Gastroesophageal sphincter (tissue), 4 donors: ENCODE data around the gene COX7B2. TPM values are rescaled to one million over a fixed set of nuclear protein-coding genes. Genes with fewer than 3 reads are reported as not detected.
A peak's percentile ranks its signal among the peaks of the same experiment; 100 is the strongest.

Source experiments
- ATAC-seq: fragments of 150-250 bp; one replicate; pipeline ENCODE4 v1.9.1; 2016; ENCODE audit warnings: mild to moderate bottlenecking, moderate library complexity
- H3K27ac ChIP-seq, 4 donors: fragments of 200-600 bp; sonication (generic) in 3 of 4; 1 replicate in 3 of 4; 2 replicates in 1 of 4; pipeline ENCODE4 v1.5.1; 2016 to 2019
- H3K27me3 ChIP-seq: fragments of 200-600 bp; sonication (generic); one replicate; pipeline ENCODE4 v1.5.1; 2019
- H3K36me3 ChIP-seq, 2 donors: fragments of 200-600 bp; sonication (generic); one replicate each; pipeline ENCODE4 v1.5.1; 2019; ENCODE audit warnings: control low read depth in 1 of 2
- H3K4me1 ChIP-seq, 3 donors: fragments of 200-600 bp; sonication (generic); 1 replicate in 2 of 3; 2 replicates in 1 of 3; pipeline ENCODE4 v1.5.1; 2016 to 2019; ENCODE audit warnings: control low read depth in 2 of 3
- H3K4me3 ChIP-seq, 2 donors: fragments of 200-600 bp; sonication (generic); one replicate each; pipeline ENCODE4 v1.5.1; 2019; ENCODE audit warnings: mild to moderate bottlenecking in 1 of 2, moderate library complexity in 1 of 2
- H3K9me3 ChIP-seq, 3 donors: fragments of 200-600 bp; sonication (generic); one replicate each; pipeline ENCODE4 v1.5.1; 2017 to 2019; ENCODE audit warnings: control low read depth in 2 of 3
- CTCF ChIP-seq, 4 experiments: fragments of 200-600 bp in 2 of 4; fragments of 450-650 bp in 2 of 4; sonication (generic) in 1 of 4; IDR thresholded peaks; one replicate each; pipeline ENCODE4 v1.5.1; 2017 to 2019; ENCODE audit warnings: antibody characterized with exemption in 4 of 4, mild to moderate bottlenecking in 2 of 4, moderate library complexity in 2 of 4
- EP300 ChIP-seq: sonication (generic); formaldehyde crosslinking; IDR thresholded peaks from one replicate; pipeline ENCODE4 v1.6.1; 2017; ENCODE audit warnings: antibody characterized with exemption, mild to moderate bottlenecking
- POLR2A ChIP-seq, 2 donors: fragments of 450-650 bp; IDR thresholded peaks; one replicate each; pipeline ENCODE4 v1.6.1; 2017; ENCODE audit warnings: antibody characterized with exemption in 2 of 2, mild to moderate bottlenecking in 2 of 2, moderate library complexity in 1 of 2
- POLR2AphosphoS5 ChIP-seq: sonication (generic); formaldehyde crosslinking; IDR thresholded peaks from one replicate; pipeline ENCODE4 v1.6.1; 2017; ENCODE audit warnings: antibody characterized with exemption
- WGBS, 2 donors: methylation state at CpG; one replicate each; pipeline ENCODE4 v1.1.5; 2018; ENCODE audit warnings: low coverage in 1 of 2; 5-methylcytosine and 5-hydroxymethylcytosine counted together
- total RNA-seq, 4 donors: library from RNA; depleted of rRNA; stranded (reverse); fragments of >200 nt; gene quantifications; one replicate each; pipeline ENCODE4 v1.1.0, GENCODE V29; 2016

Gene COX7B2
- total RNA-seq, 4 donors from 2014 or later = not detected

- Histone ChIP-seq H3K4me3 (no peak overlapping the region), H3K27me3 (no peaks in the 10 kb centered on the region), H3K9me3 (no peaks in the 10 kb centered on the region), H3K4me1 (no peaks in the 10 kb centered on the region), H3K36me3 (no peaks in the 10 kb centered on the region), H3K27ac (no peak overlapping the region)
- TF ChIP-seq POLR2AphosphoS5 (no peak), POLR2A (IDR thresholded peaks at IDR 0.05) (no peak), CTCF (IDR thresholded peaks at IDR 0.05) (no peak), EP300 (no peak)
- no peak for ATAC-seq
- WGBS, 2 donors = 69 to 84% methylated on average over 1 of the region's 1 CpG
These were observed 59.0 kb downstream of the COX7B2 start for GRCh38 chr4:46850026-46850425.

GRCh38 chr4:46844325-46844917 is 64.6 kb downstream of the COX7B2 start:
- TF ChIP-seq CTCF (IDR thresholded peaks at IDR 0.05) (peak; percentile 33 to 58 (median 44)), POLR2A (IDR thresholded peaks at IDR 0.05) (no peak), POLR2AphosphoS5 (no peak)
- WGBS, 2 donors = 5% methylated on average over 8 of the region's 8 CpGs
- no peaks in the 10 kb centered on the region for H3K9me3 ChIP-seq
- H3K27ac ChIP-seq = no peak overlapping the region
- no peak overlapping the region for H3K4me3 ChIP-seq
- no peaks in the 10 kb centered on the region for H3K36me3 ChIP-seq
- no peaks in the 10 kb centered on the region for H3K4me1 ChIP-seq
- no peaks in the 10 kb centered on the region for H3K27me3 ChIP-seq
- no peak for ATAC-seq

- WGBS, 2 donors = 50% methylated on average over 1 of the region's 1 CpG; no CpG with 5 or more reads in 1 of the 2 donors
- no peak for TF ChIP-seq CTCF (IDR thresholded peaks at IDR 0.05)
- no peak for TF ChIP-seq EP300
- TF ChIP-seq POLR2A (IDR thresholded peaks at IDR 0.05) = no peak
- TF ChIP-seq POLR2AphosphoS5 = no peak
- ATAC-seq = no peak
These were observed 69.9 kb downstream of the COX7B2 start for GRCh38 chr4:46839128-46839527.

GRCh38 chr4:46837639-46838038 is 71.4 kb downstream of the COX7B2 start:
- TF ChIP-seq POLR2A (IDR thresholded peaks at IDR 0.05) (no peak), POLR2AphosphoS5 (no peak), EP300 (no peak), CTCF (IDR thresholded peaks at IDR 0.05) (no peak)
- Histone ChIP-seq H3K4me3 (no peak overlapping the region), H3K27me3 (no peaks in the 10 kb centered on the region), H3K27ac (no peak overlapping the region), H3K9me3 (no peaks in the 10 kb centered on the region), H3K4me1 (no peaks in the 10 kb centered on the region), H3K36me3 (no peaks in the 10 kb centered on the region)
- WGBS, 2 donors = 60 to 78% methylated on average over 2 of the region's 2 CpGs
- ATAC-seq = no peak

More at GRCh38 chr4:46839128-46839527, 69.9 kb downstream of the COX7B2 start:
- Histone ChIP-seq H3K27ac (no peak overlapping the region), H3K4me3 (no peak overlapping the region), H3K36me3 (no peaks in the 10 kb centered on the region), H3K27me3 (no peaks in the 10 kb centered on the region), H3K4me1 (no peaks in the 10 kb centered on the region), H3K9me3 (no peaks in the 10 kb centered on the region)

- Histone ChIP-seq H3K36me3 (no peaks in the 10 kb centered on the region), H3K4me1 (no peaks in the 10 kb centered on the region), H3K27ac (no peak overlapping the region), H3K4me3 (no peak overlapping the region), H3K27me3 (no peaks in the 10 kb centered on the region), H3K9me3 (no peaks in the 10 kb centered on the region)
- 76 to 92% methylated on average over 4 of the region's 4 CpGs for WGBS, 2 donors
- TF ChIP-seq CTCF (IDR thresholded peaks at IDR 0.05) = no peak
- TF ChIP-seq POLR2AphosphoS5 = no peak
- no peak for TF ChIP-seq EP300
- no peak for TF ChIP-seq POLR2A (IDR thresholded peaks at IDR 0.05)
- no peak for ATAC-seq
These were observed 72.5 kb downstream of the COX7B2 start for GRCh38 chr4:46836584-46836983.
